Stimulated activated effector memory CD8-positive, alpha-beta T cell treated with anti-CD3 and anti-CD28 coated beads, Interleukin-12 subunit alpha, Interleukin-12 subunit beta, amount 100 ng/mL, for 72 hours (primary cell): ENCODE measurements around the gene TMED7.
A peak's percentile ranks its signal among the peaks of the same experiment; 100 is the strongest.

Experiments
- ATAC-seq: fragments of 150-1000 bp; cut with Tn5 transposase; 2 replicates; pipeline ENCODE4 v1.10.0; 2021
- DNase-seq, 2 donors: peaks; one replicate each; pipeline ENCODE4 v3.0.0; 2021 to 2022; ENCODE audit warnings: low spot score in 2 of 2
- H3K27ac Mint-ChIP-seq: one replicate; pipeline ENCODE4 v1.8.0; 2022; ENCODE audit warnings: mild to moderate bottlenecking, mixed read lengths
- H3K36me3 Mint-ChIP-seq: one replicate; pipeline ENCODE4 v1.8.0; 2022; ENCODE audit warnings: mild to moderate bottlenecking, mixed read lengths
- H3K4me1 Mint-ChIP-seq: one replicate; pipeline ENCODE4 v1.8.0; 2022; ENCODE audit warnings: mixed read lengths
- H3K4me3 Mint-ChIP-seq: one replicate; pipeline ENCODE4 v1.8.0; 2022; ENCODE audit warnings: mild to moderate bottlenecking, mixed read lengths
- H3K9me3 Mint-ChIP-seq: one replicate; pipeline ENCODE4 v1.8.0; 2022; ENCODE audit warnings: mixed read lengths

The TMED7 gene

DNA sequence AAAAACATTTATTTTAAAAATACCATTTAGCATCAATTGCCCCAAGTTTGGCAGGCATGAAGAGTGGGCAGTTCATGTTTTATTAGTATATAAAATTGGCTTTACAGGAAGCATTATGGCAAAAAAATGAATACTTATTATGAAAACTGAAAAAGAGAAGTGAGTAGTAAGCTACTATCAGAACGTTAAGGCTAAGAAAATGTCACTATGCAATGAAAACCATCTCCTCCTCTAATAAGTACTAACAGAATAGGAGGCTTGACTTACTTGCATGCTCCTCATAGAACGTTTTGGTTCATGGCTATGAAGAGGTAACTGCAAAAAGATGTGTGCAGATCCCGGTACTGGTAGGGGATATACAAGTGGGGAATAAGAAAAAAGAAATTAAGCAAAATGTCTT lies 47.2 kb downstream of the TMED7 start:
- Mint-ChIP-seq H3K4me3 (no peak overlapping the region), H3K27ac (no peak overlapping the region), H3K36me3 (no peaks in the 10 kb centered on the region), H3K4me1 (no peaks in the 10 kb centered on the region), H3K9me3 (no peaks in the 10 kb centered on the region)
- ATAC-seq, result no peak
- DNase-seq, result no peak

DNA sequence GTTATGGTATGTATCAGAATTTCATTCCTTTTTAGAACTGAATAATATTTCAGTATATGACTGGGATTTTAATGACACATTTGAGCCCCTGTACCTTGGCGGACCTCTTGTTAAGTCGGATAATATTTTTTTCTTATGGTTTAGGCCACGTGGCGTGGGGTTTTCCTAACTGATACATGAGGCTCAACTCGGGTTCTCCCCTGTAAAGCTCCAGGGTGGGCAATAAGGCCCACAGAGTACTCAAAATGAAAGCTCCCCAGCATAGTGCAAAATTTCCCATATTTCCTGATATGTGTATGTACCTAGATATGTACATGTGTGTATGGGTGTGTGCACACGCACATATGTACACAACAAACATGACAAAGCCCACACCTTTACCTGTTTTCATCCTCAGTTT lies 48.1 kb downstream of the TMED7 start:
- DNase-seq, result no peak
- H3K9me3 Mint-ChIP-seq, result no peaks in the 10 kb centered on the region
- H3K36me3 Mint-ChIP-seq, result no peaks in the 10 kb centered on the region
- peak; percentile 58 for ATAC-seq
- H3K4me1 Mint-ChIP-seq, result no peaks in the 10 kb centered on the region
- H3K4me3 Mint-ChIP-seq, result no peak overlapping the region
- no peak overlapping the region for H3K27ac Mint-ChIP-seq

DNA sequence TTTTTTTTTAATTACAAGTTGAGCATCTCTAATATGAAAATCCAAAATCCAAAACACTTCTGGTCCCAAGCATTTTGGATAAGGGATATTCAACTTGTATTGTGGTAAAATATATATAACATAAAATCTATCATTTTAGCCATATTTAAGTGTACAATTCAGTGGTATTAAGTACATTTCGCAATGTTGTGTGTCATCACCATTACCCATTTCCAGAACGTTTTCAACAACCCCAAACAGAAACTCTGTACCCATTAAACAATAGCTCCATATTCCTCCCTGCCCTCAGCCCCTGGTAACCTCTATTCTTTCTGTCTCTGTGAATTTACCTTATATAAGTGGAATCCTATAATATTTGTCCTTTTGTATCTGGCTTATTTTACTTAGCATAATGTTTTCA lies 48.5 kb downstream of the TMED7 start:
- DNase-seq (no peak), ATAC-seq (no peak)
- Mint-ChIP-seq H3K9me3 (no peaks in the 10 kb centered on the region), H3K4me3 (no peak overlapping the region), H3K36me3 (no peaks in the 10 kb centered on the region), H3K27ac (no peak overlapping the region), H3K4me1 (no peaks in the 10 kb centered on the region)

DNA sequence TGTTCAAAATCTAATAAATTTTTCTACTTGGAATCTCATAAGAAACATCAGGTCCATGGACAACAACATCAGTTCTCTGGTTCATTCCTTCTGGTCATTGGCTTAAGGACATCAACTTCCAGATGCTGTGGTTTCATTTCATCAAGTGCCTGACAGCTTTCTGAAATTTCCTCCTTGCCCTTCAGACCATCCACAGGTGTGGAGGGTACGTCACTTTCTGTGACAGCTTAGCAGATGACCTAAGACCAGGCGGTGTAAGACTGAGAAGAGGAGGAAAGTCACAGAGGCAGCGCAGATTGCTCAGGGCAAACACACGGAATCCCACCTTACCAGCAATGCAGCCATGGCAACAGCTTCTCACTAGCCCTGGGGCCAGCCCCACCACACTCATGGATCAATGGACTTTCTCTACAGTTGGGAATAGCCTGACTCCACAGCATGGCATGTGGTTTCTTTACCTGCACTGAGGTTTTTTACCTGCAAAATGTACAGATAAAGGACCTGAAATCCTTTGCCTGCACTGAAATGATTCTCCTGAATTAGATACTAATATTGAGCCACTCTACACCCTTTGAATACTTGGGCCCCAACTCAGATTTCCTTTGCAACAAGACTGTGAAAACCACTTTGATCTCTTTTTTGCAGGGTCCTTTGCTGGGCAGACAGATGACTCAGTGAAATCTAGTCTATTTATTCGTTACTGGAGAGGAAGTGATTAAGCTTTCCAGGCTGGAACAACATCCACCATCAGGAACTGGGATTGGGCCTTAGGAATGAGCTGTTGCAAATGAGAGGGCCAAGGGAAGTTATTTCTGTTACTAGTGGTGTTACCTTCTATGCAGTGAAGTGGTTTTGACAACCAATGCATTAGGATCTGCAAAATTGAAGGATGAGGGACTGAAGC lies 50.4 kb downstream of the TMED7 start:
- no peak overlapping the region for H3K27ac Mint-ChIP-seq
- no peaks in the 10 kb centered on the region for H3K4me1 Mint-ChIP-seq
- no peaks in the 10 kb centered on the region for H3K36me3 Mint-ChIP-seq
- no peaks in the 10 kb centered on the region for H3K9me3 Mint-ChIP-seq
- ATAC-seq (peak; percentile 32), DNase-seq (no peak)
- H3K4me3 Mint-ChIP-seq, result no peak overlapping the region

DNA sequence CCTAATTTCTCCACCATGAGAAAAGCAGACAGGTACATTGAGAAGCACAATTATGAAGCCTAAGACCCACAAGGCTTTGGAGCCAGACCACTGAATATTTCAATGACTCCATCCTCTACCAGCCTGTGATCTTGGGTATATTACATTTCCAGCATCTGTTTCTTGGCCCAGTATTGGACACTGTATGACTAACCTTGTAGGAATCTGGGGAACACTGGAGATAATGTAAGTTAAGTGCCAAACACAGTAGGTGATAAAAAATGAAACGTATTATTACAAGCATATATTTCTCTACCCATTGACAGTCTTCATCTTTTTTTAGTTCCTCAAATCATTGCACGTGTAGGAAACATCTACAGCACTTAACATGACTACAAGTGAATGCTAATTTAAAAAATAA lies 52.7 kb downstream of the TMED7 start:
- Mint-ChIP-seq H3K4me1 (no peaks in the 10 kb centered on the region), H3K9me3 (no peaks in the 10 kb centered on the region), H3K27ac (no peak overlapping the region), H3K36me3 (no peaks in the 10 kb centered on the region), H3K4me3 (no peak overlapping the region)
- no peak for DNase-seq
- ATAC-seq, result no peak

DNA sequence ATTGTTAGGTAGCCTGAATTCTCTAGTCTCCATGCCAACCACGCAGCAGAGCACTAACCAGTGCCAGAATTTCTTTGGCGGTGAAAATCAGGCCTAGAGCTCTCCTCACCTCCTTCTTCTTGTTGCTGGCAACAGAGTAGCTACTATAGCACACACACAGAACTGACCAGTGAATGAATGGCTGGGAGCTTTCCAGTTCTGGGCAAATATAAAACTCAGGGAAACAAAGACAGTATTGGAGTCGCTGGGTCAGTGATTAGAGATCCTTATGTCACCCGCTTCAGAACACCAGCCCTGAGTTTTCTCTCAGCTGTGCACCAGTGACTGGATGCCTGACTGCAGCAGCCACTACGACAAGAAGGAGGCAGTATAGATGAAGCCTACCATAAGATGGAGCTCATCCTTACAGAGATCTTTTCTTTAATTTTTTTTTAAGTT lies 54.4 kb downstream of the TMED7 start:
- DNase-seq, result no peak
- no peaks in the 10 kb centered on the region for H3K36me3 Mint-ChIP-seq
- H3K27ac Mint-ChIP-seq, result no peak overlapping the region
- H3K9me3 Mint-ChIP-seq, result no peaks in the 10 kb centered on the region
- H3K4me1 Mint-ChIP-seq, result no peaks in the 10 kb centered on the region
- H3K4me3 Mint-ChIP-seq, result no peak overlapping the region
- ATAC-seq, result no peak

DNA sequence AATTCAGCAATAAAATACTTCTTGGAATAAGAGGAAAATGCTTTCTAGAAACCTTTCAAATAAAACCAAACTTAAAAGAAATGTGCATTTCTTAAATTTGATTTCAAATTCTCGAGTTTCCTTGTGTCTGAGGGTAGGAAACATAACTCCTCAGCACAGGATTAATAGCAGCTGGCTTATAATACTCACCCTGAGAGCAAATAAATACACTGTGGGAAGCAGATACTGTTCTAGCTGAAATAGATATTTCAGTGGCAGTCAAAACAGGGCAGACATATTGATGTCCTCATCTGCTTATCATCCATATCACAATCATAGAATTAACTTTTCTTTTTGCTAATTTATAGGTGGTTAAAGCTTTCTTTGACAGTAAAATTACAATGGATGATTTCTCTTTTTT lies 57.2 kb downstream of the TMED7 start:
- Mint-ChIP-seq H3K4me3 (no peak overlapping the region), H3K4me1 (no peaks in the 10 kb centered on the region), H3K36me3 (no peaks in the 10 kb centered on the region), H3K9me3 (no peaks in the 10 kb centered on the region), H3K27ac (no peak overlapping the region)
- DNase-seq (no peak), ATAC-seq (no peak)

DNA sequence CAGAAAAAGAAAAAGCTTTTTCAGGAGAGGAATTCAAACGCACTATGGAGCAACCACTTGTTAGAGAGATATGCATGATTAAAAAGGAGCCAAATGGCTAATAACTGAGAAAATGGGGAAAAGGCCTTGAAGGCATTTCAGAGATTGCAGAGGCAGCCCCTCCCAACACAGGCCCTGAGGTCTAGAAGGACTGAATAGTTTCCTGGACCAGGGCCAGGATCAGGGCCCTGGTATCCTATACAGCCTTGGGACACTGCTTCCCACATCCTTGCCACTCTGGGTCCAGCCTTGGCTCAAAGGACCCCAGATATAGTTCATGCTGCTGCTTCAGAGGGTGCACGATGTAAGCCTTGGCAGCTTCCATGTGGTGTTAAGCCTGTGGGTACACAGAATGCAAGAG lies 60.6 kb downstream of the TMED7 start:
- no peaks in the 10 kb centered on the region for H3K36me3 Mint-ChIP-seq
- ATAC-seq, result no peak
- H3K4me3 Mint-ChIP-seq, result no peak overlapping the region
- H3K27ac Mint-ChIP-seq, result no peak overlapping the region
- no peaks in the 10 kb centered on the region for H3K4me1 Mint-ChIP-seq
- H3K9me3 Mint-ChIP-seq, result no peaks in the 10 kb centered on the region
- no peak for DNase-seq
